ENCODE data around the gene PRSS33.

Gene PRSS33

GRCh38 chr16:2734844-2735515 is 52.4 kb downstream of the PRSS33 start:
- no peak for TF ChIP-seq CTCF (IDR thresholded peaks at IDR 0.05; ENCODE audit: low read length, missing control alignments)
- no peak for DNase-seq (ENCODE audit: low read depth)
- H3K4me3 ChIP-seq (replicated peaks; ENCODE audit: low read depth, low read length) = no peak overlapping the region

All from fibroblast of pulmonary artery (primary cell).